GM12892 (cell line): ENCODE results near the gene SAE1. TPM values are rescaled to one million over a fixed set of nuclear protein-coding genes. Genes with fewer than 3 reads are reported as not detected.

Experiments used
- DNase-seq: peaks from one replicate; pipeline ENCODE4 v3.0.0; 2011; ENCODE audit not compliant: insufficient read length
- FAIRE-seq: peaks from 2 replicates; lab custom pipeline; 2011; peaks lifted over from hg19 to GRCh38; lab: Jason Lieb, UNC
- POLR2A ChIP-seq: IDR thresholded peaks from 2 replicates; pipeline ENCODE4 v1.6.1; 2011; ENCODE audit warnings: low read depth, low read length, control low read depth
- POLR2AphosphoS5 ChIP-seq: IDR thresholded peaks from 2 replicates; pipeline ENCODE4 v1.6.1; 2011; ENCODE audit warnings: low read depth, low read length, control low read depth
- TAF1 ChIP-seq: IDR thresholded peaks from 2 replicates; pipeline ENCODE4 v1.6.1; 2011; ENCODE audit warnings: low read depth, mild to moderate bottlenecking, control low read depth, low read length, borderline replicate concordance
- polyA plus RNA-seq: library from polyadenylated mRNA; unstranded; fragments of >200 nt; gene quantifications from one replicate; pipeline ENCODE4 v1.2.1, GENCODE V29; 2012; ENCODE audit warnings: missing spikeins, inconsistent platforms; ENCODE audit not compliant: missing spikeins

Gene SAE1
- 109 TPM for polyA plus RNA-seq

DNA sequence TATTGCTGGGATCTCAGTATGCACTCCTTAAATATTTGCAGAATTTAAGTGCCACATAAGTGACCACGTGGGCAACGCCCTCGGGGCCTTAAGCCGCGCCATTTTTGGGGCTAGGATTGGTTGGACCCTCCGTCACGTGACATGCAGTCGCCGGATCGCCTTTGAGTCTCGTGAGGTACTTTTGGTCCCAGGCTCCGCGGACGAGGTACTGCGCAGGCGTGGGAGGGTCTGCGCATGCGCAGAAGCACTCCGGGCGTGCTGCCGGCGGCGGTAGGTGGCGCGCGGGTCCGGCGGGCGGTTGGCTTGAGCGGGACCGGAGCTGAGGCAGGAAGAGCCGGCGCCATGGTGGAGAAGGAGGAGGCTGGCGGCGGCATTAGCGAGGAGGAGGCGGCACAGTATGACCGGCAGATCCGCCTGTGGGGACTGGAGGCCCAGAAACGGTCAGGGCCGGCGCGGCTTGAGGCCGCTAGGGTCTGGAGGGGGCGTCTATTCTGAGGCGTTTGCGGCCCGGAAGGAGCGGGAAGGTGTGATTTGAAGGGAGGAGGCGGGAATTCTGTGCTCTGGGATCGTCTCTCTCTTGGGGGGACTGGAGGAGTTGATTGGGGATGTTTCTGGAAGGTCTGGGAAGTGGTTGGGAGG, at the start of gene SAE1:
SAE1 (plus strand) TSS at position 247 of the 639 bp plus-strand sequence; CDS start at position 343, 96 bp downstream.
- FAIRE-seq: peak; percentile 98
- peak; percentile 74 for TF ChIP-seq TAF1
- peak; percentile 81 for TF ChIP-seq POLR2AphosphoS5
- peak; percentile 86; the same call in 1 of the 2 replicates for TF ChIP-seq POLR2A
- peak; percentile 97 for DNase-seq

DNA sequence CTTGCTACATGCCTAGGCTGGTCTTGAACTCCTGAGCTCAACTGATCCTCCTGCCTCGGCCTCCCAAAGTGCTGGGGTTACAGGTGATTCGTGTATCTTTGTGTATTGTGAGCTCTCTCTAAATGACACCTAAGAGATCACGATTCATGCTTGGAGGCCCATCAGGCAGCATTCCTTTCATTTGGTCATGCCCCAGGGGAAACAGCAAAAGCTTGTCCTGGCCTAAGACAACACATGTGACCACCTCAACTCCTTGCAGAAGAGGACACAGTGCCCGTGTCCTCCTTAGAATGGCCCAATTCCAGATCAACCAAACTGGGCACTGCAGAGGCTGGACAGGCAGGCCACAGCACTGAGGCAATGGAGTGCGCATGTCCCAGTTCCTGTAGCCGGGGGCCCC, 49.5 kb upstream of the SAE1 start:
- FAIRE-seq: no peak
- no peak for TF ChIP-seq TAF1
- TF ChIP-seq POLR2AphosphoS5: no peak
- TF ChIP-seq POLR2A: no peak
- DNase-seq: no peak

DNA sequence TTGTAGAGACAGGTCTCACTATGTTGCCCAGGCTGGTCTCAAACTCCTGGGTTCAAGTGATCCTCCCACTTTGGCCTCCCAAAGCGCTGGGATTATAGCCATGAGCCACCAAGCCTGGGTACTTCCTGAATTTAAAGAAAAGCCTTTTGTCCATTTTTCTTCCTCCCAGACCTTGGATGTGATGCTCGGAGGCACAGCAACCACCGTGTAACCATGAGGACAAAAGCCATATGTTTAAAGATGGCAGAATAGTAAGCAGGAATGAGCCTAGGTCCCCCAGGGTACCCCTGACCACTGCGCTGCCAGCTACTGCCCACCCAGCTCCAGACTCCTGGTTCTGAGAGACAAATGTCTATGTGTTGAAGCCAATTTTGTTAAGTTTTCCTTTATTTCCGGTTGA, 48.1 kb upstream of the SAE1 start:
- DNase-seq (no peak), FAIRE-seq (no peak)
- TF ChIP-seq TAF1 (no peak), POLR2A (no peak), POLR2AphosphoS5 (no peak)

GRCh38 chr19:47084879-47085439, 45.7 kb upstream of the SAE1 start:
- FAIRE-seq (no peak), DNase-seq (no peak)
- TF ChIP-seq POLR2A (no peak), TAF1 (no peak), POLR2AphosphoS5 (no peak)

DNA sequence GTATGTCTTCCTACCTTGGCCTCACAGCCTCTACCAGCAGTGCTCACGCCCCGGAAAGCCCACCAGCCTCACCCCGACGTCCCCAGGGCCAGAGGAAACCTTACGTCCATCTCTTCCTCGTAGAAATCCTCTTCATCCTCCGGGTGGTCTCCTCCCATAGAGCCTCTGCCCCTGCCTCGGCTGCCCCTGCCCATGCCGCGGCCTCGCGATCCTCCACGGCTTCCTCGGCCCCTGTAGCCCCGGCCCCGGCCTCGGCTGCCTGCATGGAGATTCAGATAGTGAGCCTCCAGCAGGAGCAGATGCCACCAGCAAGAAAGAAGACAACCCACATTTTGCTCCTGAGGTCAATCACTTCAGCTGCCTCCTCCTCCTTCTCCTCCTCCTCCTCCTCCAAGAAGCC, 44.4 kb upstream of the SAE1 start:
- FAIRE-seq (no peak), DNase-seq (no peak)
- no peak for TF ChIP-seq POLR2A

- FAIRE-seq: no peak
- TF ChIP-seq POLR2A: no peak
- no peak for TF ChIP-seq POLR2AphosphoS5
- no peak for TF ChIP-seq TAF1
- no peak for DNase-seq
Measured at GRCh38 chr19:47089767-47090350, 40.8 kb upstream of the SAE1 start.

GRCh38 chr19:47093254-47093653, 37.4 kb upstream of the SAE1 start:
- FAIRE-seq: no peak
- DNase-seq: no peak
- no peak for TF ChIP-seq POLR2AphosphoS5
- TF ChIP-seq POLR2A: no peak
- TF ChIP-seq TAF1: no peak

DNA sequence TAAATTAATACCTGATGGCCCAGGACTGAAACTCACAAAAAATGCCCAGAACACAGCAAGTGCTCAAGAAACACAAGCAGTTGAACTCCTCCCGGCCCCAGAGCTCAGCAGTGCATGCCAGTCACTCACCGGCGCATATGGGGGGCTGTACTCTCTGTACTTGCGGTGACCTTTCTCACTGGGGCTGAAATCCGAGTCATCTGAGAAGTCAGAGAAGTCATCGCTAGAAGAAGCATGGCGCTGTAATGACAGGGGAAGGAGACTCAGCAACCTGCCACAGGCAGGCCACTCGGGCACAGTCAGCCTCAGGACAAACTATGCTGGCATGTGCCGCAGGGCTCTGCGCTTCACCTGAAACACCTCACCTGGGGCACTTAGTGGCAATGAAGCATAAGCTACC, 36.8 kb upstream of the SAE1 start:
- TF ChIP-seq POLR2A (peak; percentile 68; the same call in 1 of the 2 replicates), TAF1 (0 out of 2 replicates have a peak, but pooled peaks have one; percentile 18), POLR2AphosphoS5 (peak; percentile 71)
- DNase-seq (no peak), FAIRE-seq (peak; percentile 9)

GRCh38 chr19:47094557-47095475, 35.8 kb upstream of the SAE1 start:
- DNase-seq (no peak), FAIRE-seq (no peak)
- TF ChIP-seq TAF1 (no peak), POLR2AphosphoS5 (peak; percentile 15; the same call in 1 of the 2 replicates)

- FAIRE-seq (no peak), DNase-seq (no peak)
- TF ChIP-seq POLR2AphosphoS5 (no peak), POLR2A (peak; percentile 35; the same call in 1 of the 2 replicates), TAF1 (no peak)
Measured at GRCh38 chr19:47095476-47096099, 35.0 kb upstream of the SAE1 start.

DNA sequence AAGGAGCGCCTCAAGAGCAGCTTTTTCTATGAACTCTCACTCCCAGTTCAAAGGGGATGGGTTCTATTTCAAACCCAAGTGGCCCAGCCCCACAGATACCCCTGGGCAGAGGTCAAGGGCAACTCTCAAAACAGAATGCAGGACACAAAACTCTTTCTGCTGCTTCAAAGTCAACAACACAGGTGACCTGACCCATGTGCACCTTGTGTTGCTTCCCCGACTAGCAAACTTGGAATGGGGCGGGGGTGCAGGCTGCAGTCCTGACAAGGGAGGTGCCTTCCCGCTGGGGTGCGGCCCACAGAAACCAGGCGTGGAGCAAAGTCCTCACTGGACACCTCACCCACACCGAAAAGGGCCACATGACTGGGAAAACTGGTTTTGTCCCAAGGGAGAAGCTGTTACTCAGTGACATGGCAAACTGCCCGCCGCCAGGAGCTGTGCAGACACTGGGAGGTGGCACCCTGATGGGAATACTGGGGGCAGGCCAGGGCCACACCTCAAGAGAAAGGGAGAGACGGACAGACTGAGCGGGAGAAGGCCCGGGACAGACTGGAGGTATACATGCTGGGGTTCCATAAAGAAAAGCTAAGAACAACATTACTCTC, 34.4 kb upstream of the SAE1 start:
- FAIRE-seq (no peak), DNase-seq (no peak)
- no peak for TF ChIP-seq POLR2A
- no peak for TF ChIP-seq POLR2AphosphoS5
- TF ChIP-seq TAF1: no peak
